A549 (cell line): ENCODE measurements around the gene NLRP8. TPM values are rescaled to one million over a fixed set of nuclear protein-coding genes. Genes with fewer than 3 reads are reported as not detected.

Experiments
- ATAC-seq, 2 experiments: fragments of 200-7000 bp in 1 of 2; fragments of >200 bp in 1 of 2; cut with Nextera tagmentation in 1 of 2; cut with Tn5 transposase in 1 of 2; 3 replicates each; pipeline versions ENCODE4 v1.8.0 to v1.9.1; 2018 to 2020; ENCODE audit warnings: mild to moderate bottlenecking in 1 of 2, moderate library complexity in 1 of 2
- CTCF ChIA-PET: fragments of 300-600 bp; sonication (Branson Sonifier 250); formaldehyde crosslinking; extraction: SDS; loops from one replicate; lab custom pipeline; 2021; ENCODE audit warnings: antibody characterized with exemption, inconsistent platforms; lab: Yijun Ruan, JAX
- POLR2A ChIA-PET: fragments of 350-600 bp; formaldehyde crosslinking; extraction: SDS; loops from one replicate; lab custom pipeline; 2021; ENCODE audit warnings: antibody characterized with exemption, inconsistent platforms; lab: Yijun Ruan, JAX
- DNase-seq, 2 experiments: peaks; one replicate each; pipeline versions ENCODE4 v3.0.0 to v3.0.0-alpha.2; 2011 to 2016; ENCODE audit warnings: low read depth in 1 of 2, low spot score in 1 of 2
- FAIRE-seq: peaks from 2 replicates; lab custom pipeline; 2011; peaks lifted over from hg19 to GRCh38; lab: Jason Lieb, UNC
- H3K27ac ChIP-seq, 2 experiments: fragments of >200 bp; sonication (Bioruptor Twin); formaldehyde crosslinking; 3 replicates each; pipeline ENCODE4 v1.5.1; 2016 to 2017
- H3K4me1 ChIP-seq: fragments of >200 bp; sonication (Bioruptor Twin); formaldehyde crosslinking; 3 replicates; pipeline ENCODE4 v1.6.1; 2016
- H3K4me2 ChIP-seq: fragments of >200 bp; sonication (Bioruptor Twin); formaldehyde crosslinking; 3 replicates; pipeline ENCODE4 v1.6.1; 2016
- H3K4me3 ChIP-seq: fragments of >200 bp; sonication (Bioruptor Twin); formaldehyde crosslinking; 3 replicates; pipeline ENCODE4 v1.5.1; 2016
- H3K9me3 ChIP-seq: fragments of >200 bp; sonication (Bioruptor Twin); formaldehyde crosslinking; 3 replicates; pipeline ENCODE4 v1.6.1; 2016
- ATOH8 ChIP-seq: fragments of 250-450 bp; sonication (Bioruptor Pico); IDR thresholded peaks from 2 replicates; pipeline ENCODE4 v1.5.0; 2020; ENCODE audit warnings: low read depth, mild to moderate bottlenecking, moderate library complexity
- BHLHE40 ChIP-seq: IDR thresholded peaks from 2 replicates; pipeline ENCODE4 v1.6.1; 2012; ENCODE audit warnings: low read depth, low read length, inconsistent platforms
- CBX8 ChIP-seq: fragments of 200-600 bp; sonication (generic); IDR thresholded peaks from 2 replicates; pipeline ENCODE4 v1.6.1; 2016
- CEBPB ChIP-seq, 2 experiments: fragments of >200 bp in 1 of 2; sonication (Bioruptor Twin) in 1 of 2; formaldehyde crosslinking in 1 of 2; IDR thresholded peaks; 2 replicates each; pipeline ENCODE4 v1.6.1; 2012 to 2016
- CHD4 ChIP-seq: fragments of 200-600 bp; sonication (generic); IDR thresholded peaks from 2 replicates; pipeline ENCODE4 v1.6.1; 2016; ENCODE audit warnings: antibody characterized with exemption, mild to moderate bottlenecking, borderline replicate concordance
- E2F6 ChIP-seq: IDR thresholded peaks from 2 replicates; pipeline ENCODE4 v1.6.1; 2012; ENCODE audit warnings: low read depth, borderline replicate concordance
- EP300 ChIP-seq, 2 experiments: fragments of >200 bp; sonication (Bioruptor Twin); formaldehyde crosslinking; IDR thresholded peaks; 2 replicates in 1 of 2; 3 replicates in 1 of 2; pipeline ENCODE4 v1.6.1; 2016 to 2017
- ESRRA ChIP-seq: fragments of 150-350 bp; IDR thresholded peaks from 2 replicates; pipeline ENCODE4 v1.6.1; 2014; ENCODE audit warnings: mild to moderate bottlenecking, low read length, borderline replicate concordance
- HDAC2 ChIP-seq: fragments of 200-600 bp; sonication (generic); IDR thresholded peaks from 2 replicates; pipeline ENCODE4 v1.6.1; 2016
- HEYL ChIP-seq: fragments of 250-450 bp; sonication (Bioruptor Pico); IDR thresholded peaks from 2 replicates; pipeline ENCODE4 v1.8.0; 2021; ENCODE audit warnings: mild to moderate bottlenecking, moderate library complexity
- HOXB13 ChIP-seq: fragments of 250-450 bp; sonication (Bioruptor Pico); IDR thresholded peaks from 2 replicates; pipeline ENCODE4 v1.5.0; 2020; ENCODE audit warnings: low read depth, mild to moderate bottlenecking, moderate library complexity
- JUN ChIP-seq, 2 experiments: fragments of >200 bp; sonication (Bioruptor Twin); formaldehyde crosslinking; IDR thresholded peaks; 2 replicates in 1 of 2; 3 replicates in 1 of 2; pipeline ENCODE4 v1.6.1; 2016 to 2017
- MAX ChIP-seq: IDR thresholded peaks from 2 replicates; pipeline ENCODE4 v1.6.1; 2012
- MAZ ChIP-seq: fragments of 150-350 bp; IDR thresholded peaks from 2 replicates; pipeline ENCODE4 v1.6.1; 2014; ENCODE audit warnings: antibody characterized with exemption, low read depth, low read length, borderline replicate concordance
- PBX3 ChIP-seq: IDR thresholded peaks from 2 replicates; pipeline ENCODE4 v1.6.1; 2012
- PHF8 ChIP-seq: fragments of 200-600 bp; sonication (generic); IDR thresholded peaks from 2 replicates; pipeline ENCODE4 v1.6.1; 2016; ENCODE audit warnings: low read depth, mild to moderate bottlenecking, antibody characterized with exemption, moderate library complexity, borderline replicate concordance
- RARB ChIP-seq: fragments of 250-450 bp; sonication (Bioruptor Pico); IDR thresholded peaks from 2 replicates; pipeline ENCODE4 v1.8.0; 2021; ENCODE audit warnings: mild to moderate bottlenecking, moderate library complexity
- RFX5 ChIP-seq: fragments of 450-650 bp; IDR thresholded peaks from 2 replicates; pipeline ENCODE4 v1.7.1; 2014; ENCODE audit warnings: antibody characterized with exemption, mild to moderate bottlenecking, moderate library complexity
- RNF2 ChIP-seq: fragments of 200-600 bp; sonication (generic); IDR thresholded peaks from 2 replicates; pipeline ENCODE4 v1.6.1; 2016; ENCODE audit warnings: low read depth, mild to moderate bottlenecking, antibody characterized with exemption, moderate library complexity, borderline replicate concordance
- SMC3 ChIP-seq: fragments of >200 bp; sonication (Bioruptor Twin); formaldehyde crosslinking; IDR thresholded peaks from 3 replicates; pipeline ENCODE4 v1.6.1; 2018; ENCODE audit warnings: inconsistent platforms
- SREBF2 ChIP-seq: fragments of 450-650 bp; IDR thresholded peaks from 2 replicates; pipeline ENCODE4 v1.6.1; 2014; ENCODE audit warnings: mild to moderate bottlenecking, moderate library complexity
- TFCP2L1 ChIP-seq: fragments of 250-450 bp; sonication (Bioruptor Pico); IDR thresholded peaks from 2 replicates; pipeline ENCODE4 v1.5.0; 2021; ENCODE audit warnings: mild to moderate bottlenecking
- TP53 ChIP-seq: fragments of 250-450 bp; sonication (Bioruptor Pico); IDR thresholded peaks from 2 replicates; pipeline ENCODE4 v1.5.0; 2021; ENCODE audit warnings: mild to moderate bottlenecking, moderate library complexity
- ZFP36 ChIP-seq: fragments of 450-650 bp; IDR thresholded peaks from 2 replicates; pipeline ENCODE4 v1.6.1; 2014; ENCODE audit warnings: borderline replicate concordance; ENCODE audit not compliant: partially characterized antibody
- ZSCAN20 ChIP-seq: fragments of 250-450 bp; sonication (Bioruptor Pico); IDR thresholded peaks from 2 replicates; pipeline ENCODE4 v1.8.0; 2022; ENCODE audit warnings: mild to moderate bottlenecking, moderate library complexity
- WGBS: methylation state at CpG from one replicate; pipeline ENCODE4 v1.1.6; 2017; ENCODE audit errors: missing lambda C conversion rate; 5-methylcytosine and 5-hydroxymethylcytosine counted together
- polyA plus RNA-seq, 4 experiments: library from polyadenylated mRNA; depleted of rRNA in 3 of 4; stranded (reverse); fragments of >200 nt; fragmentation: RNase III in 1 of 4; extraction: RNeasy Plus Mini Kit Qiagen cat#74134 plus additional on column Dnase treatment in 1 of 4; gene quantifications; 2 replicates in 3 of 4; 3 replicates in 1 of 4; pipeline ENCODE4 v1.2.3, GENCODE V29; 2011 to 2017
- TF ChIP-seq, protein P1 (sequence below): fragments of >200 bp; sonication (Bioruptor Twin); formaldehyde crosslinking; IDR thresholded peaks from 3 replicates; pipeline ENCODE4 v1.6.1; 2016
- TF ChIP-seq, protein P2 (sequence below): fragments of >200 bp; sonication (Bioruptor Twin); formaldehyde crosslinking; IDR thresholded peaks from 3 replicates; pipeline ENCODE4 v1.5.1; 2016

NLRP8 gene
- polyA plus RNA-seq, 2 of the 4 experiments (the other 2 are of a cell fraction): not detected

GRCh38 chr19:55986487-55986886 is 38.9 kb downstream of the NLRP8 start, which contains the start of gene NLRP5:
NLRP5 (plus strand) TSS chr19:55986775.
- H3K9me3 ChIP-seq: peaks cover 5% of the 10 kb centered on the region
- H3K4me3 ChIP-seq: no peak within 1 kb of the TSS
- peak in 1 of 2 experiments; percentile 34; a peak in 1 of 6 replicates for ATAC-seq
- H3K27ac ChIP-seq: no peak within 1 kb of the TSS
- FAIRE-seq: no peak
- no peak within 1 kb of the TSS for H3K4me2 ChIP-seq
- 14% methylated on average over 10 of the region's 10 CpGs for WGBS
- POLR2A ChIA-PET: interaction anchor here (0.6 kb wide), 1 partner anchor 345 kb away, joined by 4 read pairs; the partner anchor contains the start of gene ZNF580
- no peak for DNase-seq
- TF ChIP-seq CEBPB (IDR thresholded peaks at IDR 0.05): no peak
- no peak for TF ChIP-seq HOXB13
- TF ChIP-seq SREBF2: no peak
- TF ChIP-seq, protein P1, sequence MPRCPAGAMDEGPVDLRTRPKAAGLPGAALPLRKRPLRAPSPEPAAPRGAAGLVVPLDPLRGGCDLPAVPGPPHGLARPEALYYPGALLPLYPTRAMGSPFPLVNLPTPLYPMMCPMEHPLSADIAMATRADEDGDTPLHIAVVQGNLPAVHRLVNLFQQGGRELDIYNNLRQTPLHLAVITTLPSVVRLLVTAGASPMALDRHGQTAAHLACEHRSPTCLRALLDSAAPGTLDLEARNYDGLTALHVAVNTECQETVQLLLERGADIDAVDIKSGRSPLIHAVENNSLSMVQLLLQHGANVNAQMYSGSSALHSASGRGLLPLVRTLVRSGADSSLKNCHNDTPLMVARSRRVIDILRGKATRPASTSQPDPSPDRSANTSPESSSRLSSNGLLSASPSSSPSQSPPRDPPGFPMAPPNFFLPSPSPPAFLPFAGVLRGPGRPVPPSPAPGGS: no peak
- TF ChIP-seq, all 56 proteins: peak for 0
- H3K4me1 ChIP-seq: no peaks in the 10 kb centered on the region
- CTCF ChIA-PET: no interaction called here

DNA sequence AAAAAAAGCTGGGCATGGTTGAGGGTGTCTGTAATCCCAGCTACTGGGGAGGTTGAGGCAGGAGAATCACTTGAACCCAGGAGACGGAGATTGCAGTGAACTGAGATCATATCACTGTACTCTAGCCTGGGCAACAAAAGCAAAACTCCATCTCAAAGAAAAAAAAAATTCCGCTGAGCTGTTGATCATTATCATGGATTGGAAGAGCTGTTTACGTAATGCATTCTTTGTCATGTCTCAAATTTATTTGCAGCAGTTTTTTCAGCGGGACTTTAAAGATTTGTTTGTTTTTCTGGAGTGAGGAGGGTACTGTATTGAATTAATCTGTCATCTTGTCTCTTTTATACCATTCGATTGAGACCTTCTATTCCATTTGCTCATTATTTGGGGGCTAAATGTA is 43.2 kb downstream of the NLRP8 start:
- no peak for TF ChIP-seq ZFP36
- TF ChIP-seq CEBPB (IDR thresholded peaks at IDR 0.05): no peak
- TF ChIP-seq ATOH8 (CRISPR knock-in tag): no peak
- no peak for TF ChIP-seq HDAC2
- TF ChIP-seq ZSCAN20 (CRISPR knock-in tag): no peak
- no peak for TF ChIP-seq PHF8
- TF ChIP-seq CBX8: no peak
- TF ChIP-seq EP300 (IDR thresholded peaks at IDR 0.05): no peak
- no peak for TF ChIP-seq MAZ
- no peak for TF ChIP-seq RFX5
- no peak for TF ChIP-seq SMC3
- TF ChIP-seq, protein P2, sequence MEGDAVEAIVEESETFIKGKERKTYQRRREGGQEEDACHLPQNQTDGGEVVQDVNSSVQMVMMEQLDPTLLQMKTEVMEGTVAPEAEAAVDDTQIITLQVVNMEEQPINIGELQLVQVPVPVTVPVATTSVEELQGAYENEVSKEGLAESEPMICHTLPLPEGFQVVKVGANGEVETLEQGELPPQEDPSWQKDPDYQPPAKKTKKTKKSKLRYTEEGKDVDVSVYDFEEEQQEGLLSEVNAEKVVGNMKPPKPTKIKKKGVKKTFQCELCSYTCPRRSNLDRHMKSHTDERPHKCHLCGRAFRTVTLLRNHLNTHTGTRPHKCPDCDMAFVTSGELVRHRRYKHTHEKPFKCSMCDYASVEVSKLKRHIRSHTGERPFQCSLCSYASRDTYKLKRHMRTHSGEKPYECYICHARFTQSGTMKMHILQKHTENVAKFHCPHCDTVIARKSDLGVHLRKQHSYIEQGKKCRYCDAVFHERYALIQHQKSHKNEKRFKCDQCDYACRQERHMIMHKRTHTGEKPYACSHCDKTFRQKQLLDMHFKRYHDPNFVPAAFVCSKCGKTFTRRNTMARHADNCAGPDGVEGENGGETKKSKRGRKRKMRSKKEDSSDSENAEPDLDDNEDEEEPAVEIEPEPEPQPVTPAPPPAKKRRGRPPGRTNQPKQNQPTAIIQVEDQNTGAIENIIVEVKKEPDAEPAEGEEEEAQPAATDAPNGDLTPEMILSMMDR: no peak
- TF ChIP-seq TP53 (CRISPR knock-in tag): no peak
- no peak for TF ChIP-seq JUN (IDR thresholded peaks at IDR 0.05)
- no peak for TF ChIP-seq E2F6
- no peak for DNase-seq
- ATAC-seq: no peak
- H3K27ac ChIP-seq: no peak overlapping the region
- 0 out of 3 replicates have a peak, but pooled peaks cover 4% of the 10 kb centered on the region for H3K9me3 ChIP-seq
- ChIA-PET CTCF (interaction anchor here (0.7 kb wide), 1 partner anchor 20 kb away, joined by 3 read pairs; no protein-coding TSS in a partner anchor), POLR2A (no interaction called here)
- WGBS: 11% methylated on average over 5 of the region's 5 CpGs
- no peak for FAIRE-seq
- H3K4me3 ChIP-seq: no peak overlapping the region
- H3K4me1 ChIP-seq: no peaks in the 10 kb centered on the region
- no peak overlapping the region for H3K4me2 ChIP-seq

DNA sequence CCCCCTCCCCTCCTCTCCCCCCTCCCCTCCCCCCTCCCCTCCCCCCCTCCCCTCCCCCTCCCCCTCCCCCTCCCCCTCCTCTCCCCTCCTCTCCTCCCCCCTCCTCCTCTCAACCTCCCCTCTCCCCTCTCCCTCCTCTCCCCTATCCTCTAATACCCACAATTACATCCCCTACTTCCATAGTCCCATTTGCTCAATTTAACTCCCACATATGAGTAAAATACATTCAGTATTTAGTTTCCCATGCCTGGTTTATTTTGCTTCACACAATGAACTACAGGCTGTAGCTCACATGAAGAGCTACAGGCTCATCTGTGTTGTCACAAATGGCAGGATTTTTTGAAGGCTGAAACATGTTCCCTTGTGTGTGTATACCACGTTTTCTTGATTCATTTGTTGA is 45.9 kb downstream of the NLRP8 start:
- ATAC-seq: no peak
- POLR2A ChIA-PET: no interaction called here
- TF ChIP-seq RARB (CRISPR knock-in tag): no peak
- TF ChIP-seq JUN (IDR thresholded peaks at IDR 0.05): no peak
- no peak for TF ChIP-seq CBX8
- TF ChIP-seq EP300 (IDR thresholded peaks at IDR 0.05): no peak
- TF ChIP-seq MAX: no peak
- no peak for TF ChIP-seq HEYL (CRISPR knock-in tag)
- no peak for TF ChIP-seq ESRRA
- no peak for TF ChIP-seq PBX3
- no peak for TF ChIP-seq RNF2
- no peak for TF ChIP-seq ATOH8 (CRISPR knock-in tag)
- TF ChIP-seq PHF8: no peak
- TF ChIP-seq ZFP36: no peak
- TF ChIP-seq BHLHE40: no peak
- TF ChIP-seq TFCP2L1 (CRISPR knock-in tag): no peak
- no peak for TF ChIP-seq CHD4
- Histone ChIP-seq H3K4me3 (no peak overlapping the region), H3K4me2 (no peak overlapping the region), H3K27ac (no peak overlapping the region), H3K9me3 (peaks cover 12% of the 10 kb centered on the region; the same call in 1 of the 3 replicates), H3K4me1 (no peaks in the 10 kb centered on the region)
- FAIRE-seq: no peak
- no peak for DNase-seq
- CTCF ChIA-PET: interaction anchor here (0.6 to 1.4 kb wide), 2 partner anchors 10 to 144 kb away, joined by 3 read pairs; no protein-coding TSS in a partner anchor
- WGBS: 0% methylated on average over 1 of the region's 1 CpG
